GM19438 (cell line): ENCODE results near the gene PSG5.
"Not testable (repeated sequence)": the region's sequence is repeated elsewhere in the genome, so short reads cannot be mapped to it uniquely, and the experiment has no call there.

Source experiments
- ATAC-seq: cut with Tn5 transposase; IDR thresholded peaks from one replicate; pipeline ENCODE4 v1.9.1; 2021; ENCODE audit warnings: low read depth; ENCODE audit not compliant: unreplicated experiment

Gene PSG5

DNA sequence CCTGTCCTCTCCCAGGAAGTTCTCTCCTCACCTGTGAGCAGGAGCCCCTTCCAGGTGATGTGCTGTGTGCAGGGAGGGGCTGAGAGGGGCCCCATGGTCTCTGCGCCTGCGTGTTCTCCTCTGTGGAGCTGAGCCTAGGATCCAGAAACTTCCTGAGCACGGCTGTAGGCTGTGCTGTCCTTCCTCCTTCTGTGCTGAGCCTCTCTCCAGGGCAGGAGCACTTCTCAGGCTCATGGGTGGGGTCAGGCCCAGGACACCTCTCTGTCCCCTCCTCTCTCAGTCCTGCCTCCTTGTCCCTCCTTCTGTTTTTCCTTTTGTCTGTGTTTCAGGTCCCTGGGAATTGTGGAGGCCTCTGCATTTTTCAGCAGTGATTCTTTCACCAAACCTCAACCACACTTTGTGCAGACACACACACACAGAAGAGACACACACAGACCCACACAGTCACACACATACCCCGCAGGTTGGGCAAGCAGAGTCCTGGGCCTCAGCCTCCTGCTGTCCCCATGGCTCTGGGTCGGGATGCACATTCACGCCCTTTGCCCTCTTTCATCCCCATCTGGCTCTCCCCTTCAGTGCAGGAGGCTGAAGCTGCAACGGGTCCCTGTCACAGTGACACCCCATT lies at the start of gene PSG5:
TSS of gene PSG5 (minus strand) at position 226 of the 625 bp plus-strand sequence. CDS start at position 95, 131 bp downstream.
- not testable (repeated sequence) for ATAC-seq

DNA sequence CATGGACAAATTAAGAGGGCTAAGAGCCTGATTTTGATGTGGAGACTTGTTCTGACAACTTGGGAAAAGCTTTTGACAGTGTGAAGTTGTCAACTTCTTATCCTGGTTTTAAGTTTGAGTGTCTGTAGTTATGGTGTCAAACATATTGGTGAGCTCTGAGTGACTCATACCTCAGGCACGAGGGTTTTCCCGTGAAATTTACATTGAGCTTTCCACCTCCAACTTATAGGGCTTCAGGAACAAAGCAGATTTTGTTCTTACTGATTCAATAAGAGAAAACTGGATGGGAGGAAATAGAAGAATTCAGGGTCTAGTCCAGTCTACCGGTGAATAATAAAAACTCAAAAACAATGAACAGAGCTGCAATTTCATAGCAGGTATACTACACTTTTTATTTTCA lies 49.4 kb upstream of the PSG5 start:
- not testable (repeated sequence) for ATAC-seq

DNA sequence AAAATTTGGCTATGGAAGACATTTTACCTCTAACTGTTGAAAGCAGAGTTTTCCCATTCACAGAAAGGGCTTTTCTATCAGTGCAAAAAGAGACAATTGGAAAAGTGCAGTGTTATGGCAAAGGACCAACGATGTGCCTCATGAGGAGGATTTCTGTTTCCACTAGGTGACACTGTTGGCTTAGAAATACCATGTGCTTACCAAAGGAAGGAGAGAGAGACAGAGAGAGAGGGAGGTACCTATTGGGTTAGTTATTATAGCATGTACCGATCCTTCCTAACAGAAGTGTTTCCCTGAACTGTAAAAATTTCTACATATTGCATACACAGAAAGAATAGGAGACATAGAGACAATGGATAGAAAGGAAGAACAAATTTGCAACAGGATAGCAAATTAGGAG lies 43.0 kb upstream of the PSG5 start:
- ATAC-seq = no peak

DNA sequence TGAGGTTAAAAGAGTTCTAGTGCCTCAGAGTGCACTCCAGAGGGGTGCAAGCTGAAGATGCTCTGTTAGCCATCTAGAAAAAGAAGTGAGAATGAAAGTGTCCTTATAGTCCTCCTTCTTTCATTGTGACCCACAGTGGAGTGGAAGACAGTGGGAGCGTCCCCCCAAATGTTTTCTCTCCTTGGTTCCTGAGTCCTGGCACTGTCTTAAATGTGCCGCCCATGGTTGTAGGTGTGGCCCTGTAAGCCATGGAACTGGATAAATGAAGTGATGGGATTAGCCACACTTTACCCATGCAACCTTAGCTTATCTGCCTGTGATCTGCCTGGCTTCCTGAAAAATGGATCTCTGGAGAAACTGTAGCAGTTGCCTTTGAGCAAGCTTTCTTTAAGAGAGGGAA lies 42.4 kb upstream of the PSG5 start:
- not testable (repeated sequence) for ATAC-seq

DNA sequence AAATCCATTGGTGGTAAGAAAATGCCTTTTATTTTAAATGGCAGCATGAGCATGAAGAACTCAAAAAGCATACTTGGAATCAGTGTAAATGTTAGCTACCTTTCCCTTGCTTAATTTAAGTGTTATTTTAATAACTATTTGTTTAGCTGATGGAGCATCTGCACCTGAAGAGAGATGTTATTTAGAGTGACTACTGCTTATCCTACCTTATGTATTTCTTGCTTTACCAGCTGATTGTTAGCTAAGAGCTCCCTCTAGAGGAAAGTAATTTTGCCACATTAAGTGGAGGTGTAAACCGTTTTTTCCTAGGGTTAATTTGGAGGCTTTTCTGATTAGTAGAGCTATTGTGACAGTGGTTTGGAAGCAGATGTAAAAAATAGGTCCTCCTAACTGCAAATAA lies 40.6 kb upstream of the PSG5 start:
- ATAC-seq = not testable (repeated sequence)

DNA sequence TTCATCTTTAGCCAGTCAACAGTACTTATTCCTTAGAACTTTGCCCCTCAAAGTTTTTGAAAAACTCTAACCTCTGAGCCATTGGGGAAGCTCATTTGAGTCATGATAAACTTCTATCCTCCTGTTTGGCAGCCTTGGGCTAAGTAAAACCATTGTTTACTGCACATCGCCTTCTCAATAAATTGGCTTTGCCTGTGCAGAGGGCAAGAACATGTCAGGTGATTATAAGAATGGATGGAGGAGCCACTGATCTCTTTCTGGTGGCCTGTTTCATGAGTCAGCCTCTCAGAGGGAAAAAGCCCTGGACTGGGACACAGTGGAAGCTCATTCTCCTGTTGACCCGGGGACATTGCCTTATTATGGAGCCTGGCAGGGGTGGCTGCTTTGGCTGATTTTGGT lies 38.5 kb upstream of the PSG5 start:
- ATAC-seq = no peak

DNA sequence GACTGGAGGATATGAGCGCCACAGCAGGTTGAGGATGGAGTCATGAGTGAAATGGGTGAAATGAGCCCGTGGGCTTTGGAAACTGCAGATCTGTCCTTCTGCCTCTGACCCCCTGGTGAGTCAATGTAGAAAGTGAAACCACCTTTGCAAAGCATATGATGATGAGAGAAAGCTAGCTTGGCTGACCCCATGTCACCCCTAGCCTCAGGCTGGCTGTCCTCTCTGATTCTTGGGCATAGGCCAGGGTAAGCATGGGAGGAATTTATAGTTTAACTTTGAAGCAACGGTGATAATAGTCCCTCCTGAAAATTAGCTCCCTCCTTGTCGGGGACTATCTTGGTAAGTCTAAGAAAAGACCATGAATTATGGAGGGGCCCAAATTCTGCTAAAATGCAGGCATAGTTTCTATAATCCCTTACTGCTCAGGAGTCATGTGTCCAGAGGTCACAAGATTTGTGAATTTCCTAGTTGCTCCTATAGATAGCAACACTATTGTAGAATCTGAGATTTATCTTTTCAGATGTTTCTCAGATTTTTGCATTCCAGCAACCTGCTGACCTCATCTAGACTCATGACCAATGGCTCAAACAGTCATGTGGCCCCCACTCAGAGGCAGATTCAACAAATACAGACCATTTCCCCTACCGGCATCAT lies 38.0 kb upstream of the PSG5 start:
- ATAC-seq = not testable (repeated sequence)

DNA sequence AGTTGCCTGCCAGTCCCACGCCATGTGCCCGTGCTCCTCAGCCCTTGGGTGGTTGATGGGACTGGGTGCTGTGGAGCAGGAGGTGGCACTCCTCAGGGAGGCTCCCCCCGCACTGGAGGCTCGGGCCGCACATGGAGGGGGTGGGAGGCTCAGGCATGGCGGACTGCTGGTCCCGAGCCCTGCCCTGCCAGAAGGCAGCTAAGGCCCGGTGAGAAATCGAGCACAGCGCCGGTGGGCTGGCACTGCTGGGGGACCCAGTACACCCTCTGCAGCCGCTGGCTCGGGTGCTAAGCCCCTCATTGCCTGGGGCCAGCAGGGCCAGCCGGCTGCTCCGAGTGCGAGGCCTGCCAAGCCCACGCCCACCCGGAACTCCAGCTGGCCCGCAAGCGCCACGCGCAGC lies 35.6 kb upstream of the PSG5 start:
- not testable (repeated sequence) for ATAC-seq

DNA sequence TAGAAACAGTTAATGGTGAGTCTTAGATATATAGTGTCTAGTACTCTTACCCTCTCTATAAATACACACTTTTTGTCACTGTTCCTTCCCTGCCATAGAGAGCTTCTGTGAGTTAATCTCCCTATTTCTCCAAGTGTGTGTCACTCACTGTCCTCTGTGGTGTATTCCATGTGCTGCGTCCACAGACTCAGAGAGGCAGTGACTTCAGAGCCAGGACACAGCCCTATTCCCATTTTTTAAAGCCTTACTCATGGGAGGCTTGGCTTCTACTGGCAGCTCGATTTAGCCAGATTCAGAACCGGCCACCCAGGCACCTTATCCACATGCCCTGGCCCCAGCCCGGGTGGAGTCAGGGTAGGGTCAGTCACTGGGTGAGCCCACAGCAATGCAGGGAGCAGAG lies 32.8 kb upstream of the PSG5 start:
- not testable (repeated sequence) for ATAC-seq

DNA sequence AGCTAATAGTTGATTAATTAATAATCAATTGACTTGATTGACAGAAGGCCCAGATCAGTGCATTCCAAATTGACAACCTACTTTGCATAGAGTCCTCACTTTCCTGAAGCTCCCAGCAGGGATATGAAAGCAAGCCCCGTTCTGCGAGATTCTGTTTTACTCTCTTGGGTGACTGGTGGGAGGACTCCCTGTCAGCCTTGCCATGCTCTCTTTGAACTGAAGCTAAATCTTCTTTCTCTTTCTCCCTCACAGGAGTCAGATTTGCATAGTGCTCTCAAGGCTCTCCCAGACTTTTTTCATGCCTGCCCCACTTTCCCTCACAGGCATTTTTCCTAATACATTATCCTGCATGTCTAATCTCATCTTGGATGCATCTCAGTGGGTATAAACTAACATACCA lies 29.5 kb upstream of the PSG5 start:
- ATAC-seq = not testable (repeated sequence)

DNA sequence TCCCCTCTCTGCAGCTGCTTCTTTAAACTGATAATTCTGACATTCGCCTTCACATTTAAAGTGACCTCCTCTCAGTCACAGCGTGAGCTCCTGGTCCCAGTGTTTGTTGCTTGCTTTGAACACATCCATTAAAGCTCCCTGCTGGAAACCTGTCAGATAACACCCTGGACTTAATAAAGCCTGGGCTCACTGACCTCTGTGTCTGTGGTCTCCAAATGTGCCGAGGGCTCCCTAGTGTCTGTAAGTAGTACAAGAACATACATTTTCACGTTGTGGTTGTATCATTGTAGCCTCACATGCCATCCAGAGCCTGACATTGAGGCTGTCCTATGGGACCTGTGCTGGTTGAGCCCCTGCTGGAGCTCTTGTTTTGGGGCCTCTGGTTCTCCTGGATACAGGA lies 21.7 kb upstream of the PSG5 start:
- no peak for ATAC-seq

DNA sequence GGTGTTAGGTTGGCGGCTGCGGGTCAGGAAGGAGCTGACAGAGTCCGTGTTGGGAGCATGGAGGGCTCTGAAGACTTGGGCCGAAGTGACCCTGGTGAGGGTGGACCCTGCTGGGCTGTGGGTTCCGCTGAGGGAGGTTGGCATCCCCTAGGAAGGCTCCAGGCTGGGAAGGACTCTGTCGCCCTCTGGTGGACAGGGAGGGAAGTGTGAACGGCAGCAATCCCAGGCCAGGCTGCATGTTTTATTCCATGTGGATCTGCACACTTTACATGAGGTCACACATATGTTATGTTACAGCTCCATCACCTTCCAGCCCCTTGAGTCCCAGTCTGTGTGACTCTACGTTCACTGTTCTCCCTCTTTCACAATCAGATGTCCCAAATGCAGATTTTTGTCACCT lies 20.8 kb upstream of the PSG5 start:
- not testable (repeated sequence) for ATAC-seq

DNA sequence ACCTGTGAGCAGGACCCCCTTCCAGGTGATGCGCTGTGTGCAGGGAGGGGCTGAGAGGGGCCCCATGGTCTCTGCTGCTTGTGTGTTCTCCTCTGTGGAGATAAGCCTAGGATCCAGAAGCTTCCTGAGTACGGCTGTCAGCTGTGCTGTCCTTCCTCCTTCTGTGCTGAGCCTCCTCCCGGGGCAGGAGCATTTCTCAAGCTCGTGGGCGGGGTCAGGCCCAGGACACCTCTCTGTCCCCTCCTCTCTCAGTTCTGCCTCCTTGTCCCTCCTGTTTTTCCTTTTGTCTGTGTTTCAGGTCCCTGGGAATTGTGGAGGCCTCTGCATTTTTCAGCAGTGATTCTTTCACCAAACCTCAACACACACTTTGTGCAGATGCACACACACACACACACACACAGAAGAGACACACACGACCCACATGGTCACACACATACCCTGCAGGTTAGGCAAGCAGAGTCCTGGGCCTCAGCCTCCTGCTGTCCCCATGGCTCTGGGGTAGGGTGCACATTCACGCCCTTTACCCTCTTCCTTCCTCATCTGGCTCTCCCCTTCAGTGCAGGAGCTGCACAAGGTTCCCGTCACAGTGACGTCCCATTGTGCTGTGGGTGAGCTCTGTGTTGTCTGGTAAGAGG lies 19.3 kb upstream of the PSG5 start, which contains the start of gene PSG4:
TSS of gene PSG4 (minus strand) at position 168 of the 635 bp plus-strand sequence. CDS start at position 66, 102 bp downstream.
- not testable (repeated sequence) for ATAC-seq

DNA sequence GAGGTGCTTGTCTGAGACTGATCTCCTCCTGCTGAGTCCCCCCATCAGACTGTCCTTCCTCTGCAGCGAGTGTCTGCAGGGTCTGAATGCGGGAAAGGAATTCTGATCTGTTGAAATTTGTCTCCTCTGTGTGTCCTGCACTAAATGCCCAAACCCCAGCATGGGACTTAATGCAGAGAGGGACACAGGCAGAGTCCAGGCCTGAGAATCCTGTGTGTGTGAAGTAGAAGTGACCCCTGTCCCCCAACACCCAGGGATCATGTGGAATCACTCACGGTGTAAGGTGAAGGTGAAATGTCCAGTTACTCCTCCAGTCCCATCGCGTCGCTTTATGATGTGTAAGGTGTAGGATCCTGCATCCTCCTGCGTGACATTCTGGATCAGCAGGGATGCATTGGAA lies 17.3 kb upstream of the PSG5 start:
- not testable (repeated sequence) for ATAC-seq

DNA sequence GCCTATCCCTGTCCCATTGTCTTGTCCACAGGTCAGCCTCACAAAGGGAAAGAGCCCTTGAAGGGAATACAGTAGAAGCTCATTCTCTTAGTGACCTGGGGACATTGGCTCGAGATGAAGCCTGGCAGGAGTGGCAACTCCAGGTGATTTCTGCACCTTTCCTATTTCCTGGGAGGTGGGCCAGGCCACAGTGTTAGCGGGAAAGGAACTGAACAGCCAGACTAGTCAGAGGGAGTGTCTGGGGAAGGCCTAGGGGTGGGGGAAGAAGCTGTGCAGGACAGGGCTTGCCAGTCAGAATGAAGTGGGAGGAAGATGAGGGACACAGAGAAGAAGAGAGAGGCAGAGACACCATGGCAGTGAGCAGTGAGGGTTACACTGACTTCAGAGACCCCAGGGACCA lies 15.6 kb upstream of the PSG5 start:
- not testable (repeated sequence) for ATAC-seq

DNA sequence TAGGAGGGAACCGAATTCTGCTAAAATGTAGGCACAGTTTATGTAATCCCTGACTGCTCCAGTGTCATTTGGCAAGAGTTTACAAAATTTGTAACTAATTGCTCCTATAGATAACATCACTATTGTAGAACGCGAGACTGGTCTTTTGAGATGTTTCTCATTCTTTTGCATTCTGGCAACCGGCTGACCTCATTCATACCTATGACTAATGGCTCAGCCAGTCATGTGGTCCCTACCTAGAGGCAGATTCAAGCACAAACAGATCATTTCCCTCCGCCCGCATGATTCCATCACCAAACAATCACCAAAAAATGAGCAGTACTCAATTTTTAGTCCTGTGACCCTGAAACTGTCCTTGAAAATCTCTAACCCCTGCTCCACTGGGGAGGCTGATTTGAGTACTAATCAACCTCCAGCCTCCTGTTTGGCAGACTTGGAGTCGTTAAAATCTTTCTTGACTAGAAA lies 15.0 kb upstream of the PSG5 start:
- ATAC-seq = not testable (repeated sequence)

DNA sequence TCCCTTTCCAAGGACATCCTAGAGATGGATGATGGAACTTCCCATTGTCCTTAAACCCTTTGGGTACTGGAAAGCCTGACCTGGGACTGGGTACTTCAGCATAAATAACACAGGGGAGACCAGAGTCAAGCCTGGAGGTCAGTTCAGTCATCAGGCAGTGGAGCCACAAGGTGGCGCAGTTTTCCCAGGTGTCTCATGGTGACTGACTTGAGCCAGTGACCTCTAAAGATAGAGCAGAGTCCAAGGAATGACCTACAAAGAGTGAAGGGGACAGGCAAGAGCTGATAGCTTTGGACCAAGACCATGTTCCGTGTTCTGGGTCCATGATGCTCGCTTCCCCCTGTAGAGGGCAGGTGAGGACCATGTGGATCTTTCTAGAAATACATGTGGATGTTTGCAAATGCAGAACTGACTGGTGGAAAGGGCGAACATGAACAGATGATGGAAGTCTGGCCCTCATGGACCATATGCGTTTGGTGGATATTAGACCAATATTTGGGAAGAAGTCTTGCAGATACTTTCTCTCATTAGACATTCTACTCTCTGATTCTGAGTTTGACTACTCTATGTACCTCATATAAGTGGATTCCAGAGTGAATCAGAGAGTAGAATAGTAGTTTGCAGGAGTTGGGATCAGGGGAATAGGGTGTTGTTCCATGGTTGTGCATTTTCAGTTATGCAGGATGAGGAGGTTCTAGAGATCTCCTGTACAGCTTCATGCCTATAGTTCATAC lies 12.5 kb upstream of the PSG5 start:
- not testable (repeated sequence) for ATAC-seq

DNA sequence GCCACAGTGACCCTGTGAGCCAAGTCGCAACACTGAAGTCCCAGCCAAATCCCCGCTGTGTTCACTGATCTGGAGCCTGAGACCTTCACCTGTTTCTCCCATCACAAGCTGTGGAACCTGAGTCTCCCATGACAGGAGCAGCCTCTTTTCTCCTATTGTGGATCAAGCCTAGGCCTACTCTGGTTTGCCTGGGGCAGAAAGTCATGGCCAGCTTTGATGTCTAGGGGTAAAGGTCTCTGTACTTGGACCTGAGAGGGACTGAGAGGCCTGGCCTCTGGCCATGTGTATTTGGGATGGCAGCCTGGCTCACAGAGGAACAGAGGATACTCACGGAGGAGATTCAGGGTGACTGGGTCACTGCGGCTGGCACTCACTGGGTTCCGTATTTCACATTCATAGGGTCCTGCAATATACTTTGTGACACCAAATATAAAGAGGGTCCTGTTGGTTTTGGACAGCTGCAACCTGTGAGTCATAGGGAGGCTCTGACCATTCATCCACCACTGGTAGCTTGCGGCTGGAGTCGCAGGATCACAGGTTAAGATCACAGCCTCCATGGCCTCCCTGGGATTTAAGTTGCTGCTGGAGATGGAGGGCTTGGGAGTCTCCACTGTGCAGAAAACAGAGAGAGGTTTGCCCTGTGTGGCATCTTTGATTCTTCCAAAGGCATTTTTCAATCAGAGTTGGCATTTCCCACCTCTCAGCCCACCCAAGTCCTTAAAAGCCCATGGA lies 11.5 kb upstream of the PSG5 start:
- ATAC-seq = not testable (repeated sequence)

DNA sequence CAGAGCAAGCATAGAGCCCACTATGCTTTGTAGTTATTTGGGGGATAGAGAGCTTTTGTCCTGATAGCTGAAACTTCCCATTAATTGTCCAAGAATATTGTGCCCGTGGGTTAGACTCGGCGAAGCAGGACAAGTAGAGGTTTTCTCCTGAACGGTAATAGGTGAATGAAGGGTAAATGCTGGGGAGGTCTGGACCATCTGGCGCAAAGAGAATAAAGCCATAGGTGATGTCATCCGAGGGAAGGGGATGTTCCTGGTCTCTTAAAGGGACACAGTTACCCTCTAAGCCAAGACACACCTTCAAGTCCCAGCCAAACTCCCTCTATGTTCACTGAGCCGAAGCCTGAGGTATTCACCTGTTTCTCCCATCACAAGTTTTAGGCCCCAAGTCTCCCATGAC lies 8.1 kb upstream of the PSG5 start:
- ATAC-seq = not testable (repeated sequence)
